DMS53 treated with DMSO at 0.1 percent for 48 hours (cell line): Measurements from ENCODE around the gene CAPZB.

Experiments used
- DNase-seq: peaks from one replicate; lab custom pipeline; 2025; ENCODE audit not compliant: unreplicated experiment; lab: John Stamatoyannopoulos, UW

CAPZB gene

DNA sequence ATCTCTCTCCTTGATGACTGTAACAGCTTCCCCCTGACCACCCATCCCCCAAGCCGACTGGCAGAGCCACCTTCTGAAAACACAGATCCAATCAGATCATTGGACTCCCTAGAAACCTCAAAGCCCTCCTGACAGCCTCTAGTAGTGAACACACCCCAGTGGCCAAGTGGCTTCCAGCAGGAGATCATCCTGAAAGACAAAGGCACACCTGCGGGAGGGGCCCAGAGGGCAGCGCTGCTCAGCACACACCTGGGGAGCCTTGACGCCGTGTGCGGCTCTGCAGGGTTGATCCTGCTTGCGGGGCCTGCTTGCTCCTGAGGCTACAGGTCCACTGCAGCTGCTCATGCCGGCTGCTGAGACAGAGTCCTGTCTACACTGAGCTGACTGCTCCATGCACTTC, 131.7 kb downstream of the CAPZB start:
- DNase-seq: no peak

DNA sequence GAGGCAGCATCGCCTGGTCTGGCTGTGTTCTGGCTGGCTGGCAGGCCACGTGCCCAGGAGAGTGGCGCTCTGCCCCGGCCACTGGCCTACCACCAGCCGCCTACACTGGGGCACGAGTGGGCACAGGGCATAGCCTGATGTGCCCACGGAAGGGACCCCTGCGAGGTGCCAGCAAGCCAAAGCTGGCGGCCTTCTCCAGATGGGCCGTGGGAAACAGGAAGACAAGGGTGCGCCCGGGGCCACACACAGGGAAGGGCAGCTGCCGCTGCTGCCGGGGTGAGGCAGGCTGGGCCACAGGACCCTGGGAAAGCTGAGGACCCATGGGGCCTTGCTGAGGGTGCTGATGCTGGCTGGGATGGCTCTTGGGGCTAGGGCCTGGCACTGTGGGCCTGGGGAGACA, 132.5 kb downstream of the CAPZB start:
- DNase-seq: no peak

DNA sequence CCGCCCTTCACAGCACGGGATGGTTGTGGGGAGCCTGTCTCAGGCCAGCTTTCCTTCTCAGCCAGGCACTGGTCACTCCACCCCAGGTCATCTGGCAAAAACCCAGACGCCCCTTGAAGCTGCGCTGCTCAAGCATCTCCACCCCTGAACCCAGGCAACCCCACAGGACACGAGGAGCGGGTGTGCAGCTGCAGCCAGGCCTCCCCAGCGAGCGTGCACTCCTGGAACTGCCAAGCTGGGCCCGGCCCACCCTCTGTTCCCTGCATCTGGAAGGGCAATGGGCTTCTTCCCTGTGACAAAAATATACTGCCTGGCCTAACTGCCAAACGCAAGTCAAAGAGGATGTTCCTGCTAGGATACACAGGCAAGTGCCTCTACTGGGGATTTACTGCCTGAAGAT, 133.5 kb downstream of the CAPZB start:
- DNase-seq: no peak

DNA sequence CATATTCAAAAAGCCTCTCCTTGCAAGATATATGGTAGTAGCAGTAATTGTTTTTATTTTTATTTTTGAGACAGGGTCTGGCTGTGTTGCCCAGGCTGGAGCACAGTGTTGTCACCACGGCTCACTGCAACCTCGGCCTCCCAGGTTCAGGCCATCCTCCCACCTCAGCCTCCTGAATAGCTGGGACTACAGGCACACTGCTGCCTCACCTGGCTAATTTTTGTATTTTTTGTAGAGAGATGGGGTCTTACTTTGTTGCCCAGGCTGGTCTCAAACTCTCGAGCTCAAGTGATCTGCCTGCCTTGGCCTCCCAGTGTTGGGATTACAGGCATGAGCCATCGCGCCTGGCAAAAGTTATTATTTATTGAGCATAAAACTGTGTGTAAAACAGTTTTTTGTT, 134.8 kb downstream of the CAPZB start:
- no peak for DNase-seq

DNA sequence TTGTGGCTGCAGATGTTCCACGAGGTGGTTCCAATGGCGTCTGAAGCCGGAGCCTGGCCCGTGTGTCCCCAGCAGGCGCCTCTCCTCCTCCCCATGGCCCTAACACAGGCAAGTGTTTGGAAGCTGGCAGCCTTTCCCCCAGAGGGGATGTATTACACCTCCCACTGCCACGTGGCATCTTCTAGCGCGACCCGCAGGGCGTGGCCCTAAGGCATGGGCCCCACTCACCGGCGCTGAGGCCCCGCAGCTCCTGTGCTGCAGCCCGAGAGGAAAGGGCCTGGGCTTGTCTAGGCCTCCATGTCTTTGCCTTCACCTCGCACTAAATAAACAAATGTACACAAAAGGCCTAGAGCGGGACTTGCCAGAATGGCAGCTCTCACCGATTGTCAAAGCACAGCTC, 135.3 kb downstream of the CAPZB start:
- no peak for DNase-seq

DNA sequence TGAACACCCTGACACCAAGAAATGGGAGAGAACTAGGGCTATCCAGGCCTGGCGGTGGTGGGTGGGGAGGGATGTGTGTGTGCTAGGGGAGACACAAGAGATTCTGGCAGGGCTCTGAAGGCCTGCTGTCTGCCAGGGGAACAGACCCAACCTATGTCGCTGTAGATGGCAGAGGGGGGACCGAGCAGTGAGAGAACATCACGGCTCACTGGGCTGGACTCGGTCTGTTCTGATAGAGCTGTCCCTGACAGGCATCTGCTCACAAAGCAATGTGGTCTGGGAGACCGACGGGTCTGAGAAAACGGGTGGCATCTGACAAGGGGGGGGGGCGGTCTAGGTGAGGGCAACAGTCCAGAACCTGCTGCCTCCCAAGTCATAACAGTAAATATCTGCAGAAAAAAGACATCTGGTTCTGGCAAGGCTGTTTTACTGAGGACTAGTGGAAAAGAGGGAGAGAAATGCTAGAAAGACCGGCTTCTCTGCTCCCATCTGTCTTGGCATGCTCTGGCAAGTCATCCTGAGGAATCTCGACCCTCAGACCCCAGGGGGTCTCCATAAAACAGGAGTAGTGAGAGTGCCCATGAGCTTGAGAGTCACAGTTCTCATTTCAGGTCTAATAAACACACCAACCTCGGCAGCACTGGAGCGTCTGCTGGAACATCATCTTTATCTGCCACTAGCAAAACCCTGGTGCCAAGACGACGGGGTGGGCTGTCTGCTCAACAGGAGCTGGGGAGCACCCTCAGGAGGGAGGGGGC, 136.7 kb downstream of the CAPZB start:
- DNase-seq: no peak

DNA sequence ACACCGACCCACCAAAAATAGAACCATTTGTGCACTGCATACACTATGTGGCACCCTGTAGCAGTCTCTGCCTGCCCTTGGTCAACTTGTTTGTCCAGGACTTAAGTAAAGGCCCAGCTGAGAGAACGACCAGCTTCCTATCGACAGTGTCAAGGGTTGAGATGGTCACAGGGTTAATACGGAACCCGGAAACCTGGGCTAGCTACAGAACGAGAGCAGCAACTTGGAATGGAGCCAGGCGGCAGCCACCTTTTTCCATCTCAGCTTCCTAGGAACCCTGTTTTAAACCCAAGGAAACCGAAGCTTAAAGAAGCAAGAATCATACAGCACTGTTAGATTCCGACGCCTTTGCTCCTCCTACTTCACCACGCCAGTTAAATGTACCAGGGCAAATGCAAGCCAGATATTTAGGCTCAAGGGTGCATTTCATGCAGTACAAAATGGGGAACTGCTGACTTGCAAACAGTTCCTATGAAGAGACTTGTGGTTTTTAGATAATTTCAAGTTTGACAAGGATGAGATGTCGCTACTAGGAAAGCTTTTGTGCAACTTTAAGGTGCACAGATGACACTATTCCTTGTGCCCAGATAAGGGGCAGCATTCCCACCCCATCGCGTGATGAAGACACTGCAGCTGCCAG, 137.7 kb downstream of the CAPZB start:
- DNase-seq: no peak

DNA sequence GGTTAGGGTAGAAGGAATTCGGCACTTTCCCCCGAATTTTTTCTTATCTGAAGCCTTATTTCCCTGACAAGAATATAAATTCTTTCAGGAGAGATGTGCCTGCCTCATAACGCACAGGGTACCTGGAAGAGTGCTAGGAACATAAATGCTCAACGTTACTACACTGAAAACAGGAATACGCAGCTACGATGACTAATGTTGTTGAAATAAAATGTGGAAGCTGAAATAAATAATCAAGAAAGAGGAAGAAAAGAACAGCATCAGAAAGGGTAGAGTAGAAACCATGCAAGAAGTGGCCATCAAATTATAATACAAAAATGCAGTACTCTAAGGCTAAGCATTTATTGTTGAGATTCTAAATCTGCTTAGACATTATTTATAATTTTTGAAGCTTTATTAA, 139.3 kb downstream of the CAPZB start:
- no peak for DNase-seq

DNA sequence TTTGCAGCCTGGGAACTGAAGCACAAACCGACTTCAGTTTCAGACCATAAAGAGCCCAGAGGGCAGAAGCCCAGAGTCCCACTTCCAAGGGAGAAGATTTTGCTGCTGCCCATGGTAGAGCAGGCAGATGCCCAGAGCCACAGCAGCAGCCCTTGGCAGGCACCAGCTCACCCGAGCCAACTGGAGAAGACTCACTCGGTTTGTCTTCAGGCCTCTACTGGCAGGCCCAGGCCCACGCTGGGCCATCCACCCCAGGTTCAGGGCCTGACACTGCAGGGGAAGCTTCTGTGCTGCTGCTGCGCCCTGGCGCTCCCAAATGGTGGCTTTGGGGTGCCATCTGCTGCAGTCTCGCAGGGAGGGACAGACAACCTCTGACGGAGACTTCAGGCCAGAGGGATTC, 139.9 kb downstream of the CAPZB start:
- no peak for DNase-seq

DNA sequence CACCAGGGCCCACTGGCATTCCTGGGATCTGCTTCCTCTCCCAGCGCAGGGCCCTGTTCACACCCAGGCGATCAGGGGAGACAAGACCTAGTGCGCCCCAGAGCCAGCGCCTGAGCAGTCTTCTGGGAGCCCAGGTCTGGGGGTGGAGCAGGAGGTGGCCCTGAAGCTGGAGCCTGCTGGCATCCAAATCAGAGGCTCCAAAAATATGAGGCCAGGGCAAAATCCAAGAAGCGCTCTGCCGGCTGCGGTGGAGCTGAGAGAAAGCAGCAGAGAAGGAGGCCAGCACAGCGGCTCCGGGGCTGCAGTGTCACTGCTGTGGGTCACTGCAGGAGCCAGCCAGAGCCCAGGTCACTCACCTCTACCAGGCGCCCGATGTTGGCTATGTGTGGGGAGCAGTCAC, 140.5 kb downstream of the CAPZB start:
- DNase-seq: no peak

DNA sequence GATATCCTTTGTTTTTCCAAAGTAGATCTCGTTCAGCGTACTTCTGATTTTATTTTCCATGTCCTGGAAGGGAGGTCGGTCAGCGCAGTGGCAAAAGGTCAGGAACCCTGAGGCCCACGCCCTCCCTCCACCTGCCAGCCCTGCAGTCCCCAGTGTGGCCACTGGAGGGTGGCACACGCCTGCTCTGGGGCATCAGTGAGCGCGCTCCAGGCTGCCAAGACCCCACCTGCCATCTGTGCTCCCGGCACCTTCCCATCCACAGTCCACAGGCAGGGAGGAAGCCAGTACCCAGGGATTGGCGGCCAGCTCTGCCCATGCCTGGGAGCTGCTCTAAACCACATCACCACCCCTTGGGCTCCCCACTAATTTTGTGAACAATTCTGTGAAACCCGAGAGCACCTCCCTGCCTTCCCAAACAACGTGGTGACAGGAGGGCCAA, 140.9 kb downstream of the CAPZB start:
- DNase-seq: peak; percentile 50

DNA sequence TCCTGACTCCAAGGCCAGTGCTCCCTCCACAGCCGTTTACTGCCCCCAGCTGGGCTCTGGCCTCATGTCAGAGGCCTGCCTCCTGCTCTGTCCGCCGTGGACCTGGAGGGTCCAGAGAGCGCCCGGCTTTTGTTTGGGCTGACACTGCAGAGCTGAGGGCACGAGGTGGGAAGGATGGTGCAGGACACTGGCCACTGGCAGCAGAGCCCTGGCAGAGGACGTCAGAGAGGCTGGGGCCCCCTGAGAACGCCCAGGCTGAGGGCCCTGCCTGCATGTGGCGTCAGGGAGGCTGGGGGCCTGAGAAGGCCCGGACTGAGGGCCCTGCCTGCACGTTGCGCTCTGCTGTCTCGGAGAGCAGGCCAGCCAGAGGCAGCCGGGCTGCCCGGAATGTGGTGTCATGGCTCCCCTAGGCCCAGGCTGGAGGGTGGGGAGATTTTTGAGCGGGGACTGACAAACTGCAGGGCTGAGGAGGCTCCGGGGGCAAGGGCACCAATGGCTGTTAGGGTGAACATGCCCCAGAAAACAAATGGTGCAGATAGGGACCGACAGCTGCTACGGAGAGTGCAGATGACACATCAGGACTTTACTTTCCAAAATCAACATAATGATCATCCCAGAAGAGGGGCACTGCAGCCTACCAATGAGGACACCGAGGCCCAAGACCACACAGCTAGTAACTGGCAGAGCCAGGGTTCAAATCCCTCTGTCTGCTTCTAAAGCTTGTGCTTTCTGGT, 141.6 kb downstream of the CAPZB start:
- DNase-seq: no peak

DNA sequence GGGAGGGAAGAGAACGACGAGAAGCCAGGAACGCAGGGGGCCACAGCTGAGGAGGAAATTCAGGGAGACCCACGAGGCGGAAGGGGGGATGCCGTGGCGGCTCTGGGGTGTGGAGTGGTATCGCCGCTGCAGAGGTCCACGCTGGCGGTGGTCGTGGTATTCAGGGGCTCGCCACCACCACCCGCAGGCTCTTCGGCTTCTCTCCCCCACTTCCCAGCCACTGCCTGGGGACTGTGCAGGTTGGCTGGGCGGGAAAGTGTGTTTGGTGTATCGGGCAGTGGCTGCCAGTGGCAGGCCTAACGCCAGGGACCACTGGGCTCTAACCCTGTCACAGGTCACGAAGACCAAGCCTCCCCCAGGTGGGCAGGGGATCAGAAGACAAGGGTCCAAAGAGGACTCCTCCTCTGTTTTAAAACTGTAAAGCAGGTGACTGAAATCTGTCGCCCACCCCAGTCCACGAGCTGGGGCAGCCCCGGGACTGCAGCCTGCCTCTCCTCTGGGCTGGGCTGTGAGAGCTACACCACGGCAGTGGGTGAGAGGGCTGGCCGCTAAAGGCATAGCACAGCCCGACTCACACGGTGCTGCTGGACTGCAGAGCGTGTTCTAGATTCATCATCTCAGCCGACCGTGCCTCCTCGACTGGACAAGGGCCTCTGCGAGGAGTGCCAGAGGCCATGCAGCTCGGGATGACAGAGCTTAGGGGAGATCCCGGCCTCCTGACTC, 142.3 kb downstream of the CAPZB start:
- no peak for DNase-seq

DNA sequence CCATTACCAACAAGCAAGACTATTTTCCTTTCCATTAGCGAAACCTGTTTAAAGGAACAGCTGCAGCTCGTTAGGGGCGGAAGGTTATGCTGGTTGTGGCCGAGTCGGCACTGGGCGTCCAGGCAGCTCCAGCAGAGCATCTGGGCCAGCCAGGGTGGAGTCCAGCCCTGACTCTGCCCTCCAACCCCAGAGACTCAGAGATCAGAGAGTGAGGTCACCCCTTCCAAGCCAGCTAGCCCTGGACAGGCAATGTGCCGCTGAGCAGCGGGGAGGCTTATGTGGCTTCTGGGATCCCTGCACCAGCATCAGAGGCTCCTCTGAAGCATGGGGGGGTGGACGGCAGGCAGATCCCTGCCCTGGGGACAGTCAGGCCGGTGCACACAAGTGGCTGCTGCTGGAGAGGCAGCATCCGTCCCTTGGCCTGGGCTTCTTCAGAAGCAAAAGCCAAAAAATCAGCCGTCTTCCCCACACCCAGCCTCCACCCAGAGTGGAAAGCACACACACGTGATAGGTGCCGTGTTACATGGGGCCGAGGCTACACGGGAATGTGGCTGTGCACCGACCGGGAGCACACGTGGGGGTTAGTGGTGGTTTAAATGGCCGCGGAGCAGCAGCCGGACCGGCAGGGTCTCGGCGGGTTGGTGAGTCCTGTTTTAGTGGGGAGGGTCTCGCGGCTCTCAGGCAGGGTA, 143.1 kb downstream of the CAPZB start:
- DNase-seq: no peak

DNA sequence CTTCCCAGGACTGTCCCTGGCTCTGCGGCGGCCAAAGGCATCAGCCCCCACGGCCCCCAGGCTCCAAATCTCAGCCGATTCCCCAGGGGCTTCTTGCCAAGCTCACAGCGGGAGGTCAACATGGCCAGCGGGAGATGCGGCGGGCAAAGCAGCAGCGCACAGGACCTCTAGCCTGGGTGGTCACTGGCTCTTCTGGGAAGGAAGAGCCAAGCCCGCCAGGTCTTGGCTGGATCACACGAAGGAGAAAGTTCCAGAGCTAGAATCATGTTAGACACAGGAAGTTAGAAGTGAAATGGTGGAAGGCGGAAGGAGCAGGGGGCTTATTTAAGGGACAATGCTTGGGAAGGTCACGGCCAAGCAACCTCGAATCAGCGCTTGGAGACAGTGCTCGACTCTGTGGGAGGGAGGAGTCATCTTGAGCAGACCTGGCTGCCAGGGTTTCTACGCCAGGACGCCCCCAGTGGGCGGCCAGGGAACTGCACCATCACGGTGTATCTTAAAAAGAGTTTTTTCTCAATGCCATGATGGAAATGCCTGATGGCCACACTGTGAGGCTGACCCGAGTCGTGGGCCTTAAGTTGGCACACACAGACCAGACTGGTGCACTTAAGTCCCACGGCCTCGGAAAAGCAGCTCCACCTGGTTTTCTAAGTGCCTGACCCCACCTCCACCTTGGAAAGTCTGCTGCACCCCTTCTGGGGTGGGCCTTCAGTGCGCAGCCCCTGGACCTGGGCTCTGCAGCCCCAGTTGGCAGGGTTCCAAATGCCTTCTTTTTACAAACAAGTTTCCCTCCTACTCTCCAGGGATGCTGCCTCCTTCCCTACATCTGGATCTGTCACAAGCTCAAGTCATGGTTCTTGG, 143.9 kb downstream of the CAPZB start:
- peak; percentile 53 for DNase-seq

DNA sequence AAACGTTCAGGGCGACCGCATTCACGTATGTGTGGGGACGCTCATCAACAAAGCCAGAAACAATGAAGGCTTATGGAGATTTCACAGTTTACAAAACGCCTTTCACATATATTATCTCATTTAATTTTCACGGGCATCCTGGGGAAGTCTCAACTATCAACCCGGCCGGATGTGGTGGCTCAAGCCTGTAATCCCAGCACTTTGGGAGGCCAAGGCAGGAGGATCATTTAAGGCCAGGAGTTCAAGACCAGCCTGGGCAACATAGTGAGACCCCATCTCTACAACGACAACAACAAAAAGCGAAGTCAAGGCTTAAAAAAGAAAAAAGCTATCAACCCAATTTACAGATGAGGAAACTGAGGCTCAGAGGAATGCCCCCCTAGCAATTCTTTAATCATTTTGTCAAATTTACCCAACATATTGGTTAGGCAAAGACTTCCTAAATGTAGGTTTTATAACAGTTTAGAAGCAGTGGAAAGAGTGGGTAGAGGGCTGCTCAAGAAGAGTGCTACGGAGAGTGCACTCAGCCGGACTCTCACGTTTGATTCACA, 144.9 kb downstream of the CAPZB start:
- DNase-seq: no peak

DNA sequence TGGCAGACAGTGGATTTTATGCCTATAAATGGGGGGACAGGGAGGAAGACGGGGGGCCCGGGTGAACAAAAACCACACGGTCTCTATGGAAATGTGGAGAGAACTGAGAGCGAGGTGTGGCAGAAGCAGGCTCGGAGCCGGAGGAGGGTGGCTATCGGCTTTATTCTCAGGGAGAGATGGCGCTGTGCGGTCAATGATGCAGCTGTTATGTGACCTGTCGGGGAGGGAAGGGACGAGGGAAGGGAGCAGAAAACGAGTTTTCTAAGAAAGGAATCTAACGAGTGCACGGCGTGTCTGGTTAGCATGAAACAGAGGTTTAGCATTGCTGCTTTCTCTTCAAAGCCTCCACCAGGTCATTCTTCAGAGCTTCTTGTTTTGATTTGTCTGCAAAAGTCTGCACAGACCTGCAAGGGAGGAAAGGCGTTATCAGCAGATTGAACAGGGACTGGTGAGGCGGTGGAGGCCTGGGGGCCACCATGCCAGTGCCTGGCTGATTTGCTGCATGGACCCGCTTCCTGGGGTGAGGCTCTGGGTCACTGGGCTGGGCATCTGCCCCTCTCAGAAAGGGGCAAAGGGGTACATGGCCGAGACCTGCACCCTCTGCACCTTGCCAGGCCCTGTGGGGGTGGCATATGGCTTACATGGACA, 146.0 kb downstream of the CAPZB start:
- DNase-seq: no peak

DNA sequence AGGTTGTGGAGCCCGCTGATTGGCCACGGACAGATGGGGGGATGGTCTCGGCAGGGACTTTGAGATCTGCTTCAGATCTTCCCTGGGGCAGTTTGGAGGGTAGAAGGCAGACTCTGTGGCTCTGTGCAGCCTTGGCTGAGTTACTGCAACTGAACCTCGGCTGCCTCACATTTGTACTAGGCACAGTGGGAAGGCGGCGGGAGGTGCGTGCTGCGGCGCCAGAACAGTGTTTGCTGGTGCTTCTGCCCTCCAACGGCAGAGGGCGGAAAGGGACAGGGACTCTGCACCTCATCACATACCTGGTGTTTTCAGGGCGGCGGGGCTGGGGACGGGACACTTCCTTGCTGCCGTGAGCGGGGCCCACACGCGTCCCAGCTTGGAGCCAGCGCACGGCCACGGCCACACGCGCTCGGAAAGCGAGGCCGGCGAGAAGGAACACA, 147.0 kb downstream of the CAPZB start:
- no peak for DNase-seq

DNA sequence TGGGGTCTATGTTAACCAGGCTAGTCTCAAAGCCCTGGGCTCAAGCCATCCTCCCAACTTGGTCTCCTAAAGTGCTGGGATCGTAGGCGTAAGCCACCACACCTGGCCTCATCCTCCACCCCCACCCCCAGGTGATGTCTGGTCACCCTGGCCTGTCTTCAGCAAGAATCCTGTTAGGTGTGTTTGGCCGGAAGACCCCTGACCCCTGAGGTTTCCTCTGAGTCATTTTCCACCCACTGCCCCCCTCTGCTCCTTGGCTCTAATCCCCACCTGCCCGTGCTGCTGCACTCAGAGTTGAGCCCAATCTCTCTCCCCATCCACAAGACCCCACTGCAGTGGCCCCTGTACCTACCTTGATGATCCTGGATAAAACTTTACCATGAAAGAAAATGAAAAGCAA, 148.1 kb downstream of the CAPZB start:
- no peak for DNase-seq
